ENCODE results near the gene LLGL2.
"Not testable (repeated sequence)": the region's sequence is repeated elsewhere in the genome, so short reads cannot be mapped to it uniquely, and the experiment has no call there.

DNA sequence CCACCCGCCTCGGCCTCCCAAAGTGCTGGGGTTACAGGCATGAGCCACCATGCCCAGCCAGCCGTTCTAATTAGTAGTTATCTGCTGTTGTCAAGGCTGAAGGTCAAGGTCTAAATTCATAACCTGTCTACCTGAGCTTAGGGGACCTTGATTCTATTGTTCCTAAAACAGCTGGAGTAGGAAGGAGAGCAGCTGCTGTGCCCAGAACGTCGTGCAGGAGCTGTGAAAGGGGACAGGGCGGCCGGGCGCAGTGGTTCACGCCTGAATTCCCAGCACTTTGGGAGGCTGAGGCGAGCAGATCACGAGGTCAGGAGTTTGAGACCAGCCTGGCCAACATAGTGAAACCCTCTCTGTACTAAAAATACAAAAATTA lies 48.0 kb upstream of the LLGL2 start:
- TF ChIP-seq, protein P1, sequence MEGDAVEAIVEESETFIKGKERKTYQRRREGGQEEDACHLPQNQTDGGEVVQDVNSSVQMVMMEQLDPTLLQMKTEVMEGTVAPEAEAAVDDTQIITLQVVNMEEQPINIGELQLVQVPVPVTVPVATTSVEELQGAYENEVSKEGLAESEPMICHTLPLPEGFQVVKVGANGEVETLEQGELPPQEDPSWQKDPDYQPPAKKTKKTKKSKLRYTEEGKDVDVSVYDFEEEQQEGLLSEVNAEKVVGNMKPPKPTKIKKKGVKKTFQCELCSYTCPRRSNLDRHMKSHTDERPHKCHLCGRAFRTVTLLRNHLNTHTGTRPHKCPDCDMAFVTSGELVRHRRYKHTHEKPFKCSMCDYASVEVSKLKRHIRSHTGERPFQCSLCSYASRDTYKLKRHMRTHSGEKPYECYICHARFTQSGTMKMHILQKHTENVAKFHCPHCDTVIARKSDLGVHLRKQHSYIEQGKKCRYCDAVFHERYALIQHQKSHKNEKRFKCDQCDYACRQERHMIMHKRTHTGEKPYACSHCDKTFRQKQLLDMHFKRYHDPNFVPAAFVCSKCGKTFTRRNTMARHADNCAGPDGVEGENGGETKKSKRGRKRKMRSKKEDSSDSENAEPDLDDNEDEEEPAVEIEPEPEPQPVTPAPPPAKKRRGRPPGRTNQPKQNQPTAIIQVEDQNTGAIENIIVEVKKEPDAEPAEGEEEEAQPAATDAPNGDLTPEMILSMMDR (IDR thresholded peaks at IDR 0.05; ENCODE audit: low read length), result not testable (repeated sequence)
- not testable (repeated sequence) for TF ChIP-seq EZH2 (optimal IDR thresholded peaks at IDR 0.05; ENCODE audit: low read depth, low read length); EZH2phosphoT487 (IDR thresholded peaks at IDR 0.05; ENCODE audit: low read length)

Data from MM.1S (cell line).